Upper lobe of right lung (tissue), 1 donor: ENCODE measurements around the gene SMPD1. TPM values are rescaled to one million over a fixed set of nuclear protein-coding genes. Genes with fewer than 3 reads are reported as not detected.

Experiments
- ATAC-seq: fragments of 200-7000 bp; cut with Tn5 transposase; one replicate; pipeline ENCODE4 v1.9.1; 2020; ENCODE audit warnings: mild to moderate bottlenecking, moderate library complexity
- DNase-seq: peaks from one replicate; pipeline ENCODE4 v3.0.0-alpha.2; 2020
- H3K27ac ChIP-seq: fragments of 200-600 bp; one replicate; pipeline ENCODE4 v1.8.0; 2022
- H3K27me3 ChIP-seq: fragments of 200-600 bp; one replicate; pipeline ENCODE4 v1.8.0; 2022; ENCODE audit warnings: mild to moderate bottlenecking
- H3K36me3 ChIP-seq: fragments of 200-600 bp; one replicate; pipeline ENCODE4 v1.8.0; 2022
- H3K4me1 ChIP-seq: fragments of 200-600 bp; one replicate; pipeline ENCODE4 v1.8.0; 2022
- H3K4me3 ChIP-seq: fragments of 200-600 bp; one replicate; pipeline ENCODE4 v1.8.0; 2022; ENCODE audit warnings: mild to moderate bottlenecking
- H3K9me3 ChIP-seq: fragments of 200-600 bp; one replicate; pipeline ENCODE4 v1.8.0; 2022
- intact Hi-C: fragments of 100-400 bp; cut with DNase I; formaldehyde crosslinking; loops from one replicate; pipeline ENCODE4 v1.11.0; 2022
- total RNA-seq: library from RNA; stranded (reverse); fragmentation: NEBNext Ultra II Directional; extraction: Animal tissue kit (Norgen Biotek cat#: 25700); gene quantifications from one replicate; pipeline ENCODE4 v1.2.1, GENCODE V29; 2021
- TF ChIP-seq, protein P1 (sequence below): fragments of 200-600 bp; IDR thresholded peaks from one replicate; pipeline ENCODE4 v1.8.0; 2022; ENCODE audit warnings: antibody characterized with exemption
- donor health status: DM: no; HTN: yes; CAD: no; lungs with severe emphysema.

SMPD1 gene
- total RNA-seq, 1 donor from 2014 or later, result 51.9 TPM

DNA sequence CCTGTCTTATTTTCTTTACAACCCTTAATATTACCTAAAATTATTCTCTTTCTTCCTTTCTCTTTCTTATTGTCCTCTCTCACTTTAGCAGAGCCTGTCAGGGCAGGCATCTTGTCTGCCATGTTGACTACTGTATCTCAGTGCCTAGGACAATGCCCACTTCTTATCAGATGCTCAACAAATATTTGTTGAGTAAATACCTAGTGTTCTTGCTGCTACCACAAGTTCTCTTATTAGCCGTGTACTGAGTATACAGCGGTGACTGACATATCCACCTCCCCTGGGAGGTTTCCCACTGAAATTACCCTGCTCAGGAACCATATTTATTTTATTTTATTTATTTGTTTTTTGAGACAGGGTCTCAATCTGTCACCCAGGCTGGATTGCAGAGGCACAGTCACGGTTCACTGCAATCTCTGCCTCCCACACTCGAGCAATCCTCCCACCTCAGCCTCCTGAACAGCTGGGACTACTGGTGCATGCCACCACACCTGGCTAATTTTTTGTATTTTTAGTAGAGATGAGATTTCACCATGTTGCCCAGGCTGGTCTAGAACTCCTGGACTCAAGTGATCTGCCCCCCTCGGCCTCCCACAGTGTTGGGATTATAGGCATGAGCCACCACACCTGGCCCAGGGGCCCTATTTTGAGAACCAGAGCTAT lies 43.9 kb downstream of the SMPD1 start:
- Histone ChIP-seq H3K4me1 (no peaks in the 10 kb centered on the region), H3K9me3 (no peaks in the 10 kb centered on the region), H3K27me3 (no peaks in the 10 kb centered on the region), H3K4me3 (no peak overlapping the region), H3K27ac (no peak overlapping the region), H3K36me3 (no peaks in the 10 kb centered on the region)
- TF ChIP-seq, protein P1, sequence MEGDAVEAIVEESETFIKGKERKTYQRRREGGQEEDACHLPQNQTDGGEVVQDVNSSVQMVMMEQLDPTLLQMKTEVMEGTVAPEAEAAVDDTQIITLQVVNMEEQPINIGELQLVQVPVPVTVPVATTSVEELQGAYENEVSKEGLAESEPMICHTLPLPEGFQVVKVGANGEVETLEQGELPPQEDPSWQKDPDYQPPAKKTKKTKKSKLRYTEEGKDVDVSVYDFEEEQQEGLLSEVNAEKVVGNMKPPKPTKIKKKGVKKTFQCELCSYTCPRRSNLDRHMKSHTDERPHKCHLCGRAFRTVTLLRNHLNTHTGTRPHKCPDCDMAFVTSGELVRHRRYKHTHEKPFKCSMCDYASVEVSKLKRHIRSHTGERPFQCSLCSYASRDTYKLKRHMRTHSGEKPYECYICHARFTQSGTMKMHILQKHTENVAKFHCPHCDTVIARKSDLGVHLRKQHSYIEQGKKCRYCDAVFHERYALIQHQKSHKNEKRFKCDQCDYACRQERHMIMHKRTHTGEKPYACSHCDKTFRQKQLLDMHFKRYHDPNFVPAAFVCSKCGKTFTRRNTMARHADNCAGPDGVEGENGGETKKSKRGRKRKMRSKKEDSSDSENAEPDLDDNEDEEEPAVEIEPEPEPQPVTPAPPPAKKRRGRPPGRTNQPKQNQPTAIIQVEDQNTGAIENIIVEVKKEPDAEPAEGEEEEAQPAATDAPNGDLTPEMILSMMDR, result no peak
- ATAC-seq, result no peak
- intact Hi-C loops, result no loop called here
- no peak for DNase-seq

DNA sequence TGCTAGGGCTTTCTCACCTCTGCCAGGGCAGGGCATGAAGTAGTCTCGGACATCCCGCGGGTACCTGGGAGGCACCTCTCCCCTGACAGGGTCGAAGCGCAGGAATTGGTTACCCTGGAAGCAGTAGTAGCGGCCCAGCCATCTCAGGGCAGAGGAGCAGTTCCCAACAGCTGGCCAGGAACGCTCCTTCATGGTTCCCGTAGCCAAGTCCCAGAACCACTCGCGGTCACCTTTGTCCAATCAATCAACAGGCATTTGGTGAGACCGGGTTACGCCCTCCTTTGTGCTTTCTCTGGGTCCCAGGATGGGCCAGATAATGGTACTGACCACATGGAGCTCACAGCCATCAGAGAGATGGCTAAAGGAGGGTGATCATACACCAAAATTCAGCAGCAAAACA lies 47.1 kb downstream of the SMPD1 start:
- DNase-seq (no peak), ATAC-seq (no peak)
- no peaks in the 10 kb centered on the region for H3K36me3 ChIP-seq
- no peaks in the 10 kb centered on the region for H3K4me1 ChIP-seq
- no peak overlapping the region for H3K4me3 ChIP-seq
- H3K27me3 ChIP-seq, result no peaks in the 10 kb centered on the region
- no peak overlapping the region for H3K27ac ChIP-seq
- intact Hi-C loops, result no loop called here
- TF ChIP-seq, protein P1, result no peak
- no peaks in the 10 kb centered on the region for H3K9me3 ChIP-seq

DNA sequence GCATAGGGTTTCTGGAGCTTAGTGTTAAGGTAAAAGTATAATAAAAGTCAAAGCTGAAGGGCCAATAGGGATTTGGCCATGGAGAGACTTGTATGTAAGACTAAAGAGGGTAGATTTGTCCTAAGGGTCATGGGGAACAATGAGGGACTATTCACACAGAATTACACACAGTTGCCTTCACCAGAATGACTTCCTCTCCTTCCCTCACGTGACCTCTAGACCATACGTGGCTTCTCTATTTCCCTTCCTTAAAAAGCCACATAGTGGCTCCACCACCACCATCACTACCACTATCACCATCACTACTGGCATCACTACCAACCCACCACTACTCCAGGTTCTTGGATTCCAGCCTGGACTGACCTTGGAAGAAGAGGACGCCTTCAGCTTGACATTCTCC lies 47.7 kb downstream of the SMPD1 start:
- intact Hi-C loops, result no loop called here
- DNase-seq (no peak), ATAC-seq (peak; percentile 63)
- H3K9me3 ChIP-seq, result no peaks in the 10 kb centered on the region
- no peak overlapping the region for H3K27ac ChIP-seq
- H3K4me1 ChIP-seq, result no peaks in the 10 kb centered on the region
- no peaks in the 10 kb centered on the region for H3K27me3 ChIP-seq
- H3K4me3 ChIP-seq, result no peak overlapping the region
- H3K36me3 ChIP-seq, result no peaks in the 10 kb centered on the region
- TF ChIP-seq, protein P1, result no peak

DNA sequence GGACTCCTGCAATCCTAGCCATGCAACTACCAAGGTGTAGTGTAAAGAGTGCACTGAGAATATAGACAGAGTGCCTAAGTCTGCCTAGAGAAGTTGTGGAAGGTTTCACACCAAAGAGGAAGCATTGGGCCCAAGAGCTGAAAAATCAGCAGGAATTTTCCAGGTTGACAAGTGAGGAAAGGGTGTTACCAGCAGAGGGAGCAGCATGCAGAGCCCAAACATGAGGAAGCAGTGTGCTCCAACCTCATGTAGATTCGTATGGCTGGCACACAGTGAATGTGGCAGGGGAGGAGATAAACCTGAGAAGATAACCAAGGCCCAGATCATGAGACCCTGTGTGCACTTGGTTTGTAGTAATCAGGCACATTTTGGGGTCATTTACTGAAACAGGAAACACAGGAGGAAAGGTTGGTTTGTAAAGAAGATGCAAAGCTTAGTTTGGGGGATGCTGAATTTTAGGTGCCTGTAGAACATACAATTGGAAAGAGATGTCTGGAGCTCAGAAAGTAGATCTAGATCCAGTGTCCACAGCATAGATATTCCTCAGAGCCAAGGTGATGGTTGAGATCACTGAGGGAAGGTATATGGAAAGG lies 48.8 kb downstream of the SMPD1 start:
- Histone ChIP-seq H3K4me3 (no peak overlapping the region), H3K9me3 (no peaks in the 10 kb centered on the region), H3K36me3 (no peaks in the 10 kb centered on the region), H3K27ac (no peak overlapping the region), H3K4me1 (no peaks in the 10 kb centered on the region), H3K27me3 (no peaks in the 10 kb centered on the region)
- TF ChIP-seq, protein P1, result peak; percentile 67
- ATAC-seq, result peak; percentile 82
- no peak for DNase-seq
- intact Hi-C loops, result no loop called here

DNA sequence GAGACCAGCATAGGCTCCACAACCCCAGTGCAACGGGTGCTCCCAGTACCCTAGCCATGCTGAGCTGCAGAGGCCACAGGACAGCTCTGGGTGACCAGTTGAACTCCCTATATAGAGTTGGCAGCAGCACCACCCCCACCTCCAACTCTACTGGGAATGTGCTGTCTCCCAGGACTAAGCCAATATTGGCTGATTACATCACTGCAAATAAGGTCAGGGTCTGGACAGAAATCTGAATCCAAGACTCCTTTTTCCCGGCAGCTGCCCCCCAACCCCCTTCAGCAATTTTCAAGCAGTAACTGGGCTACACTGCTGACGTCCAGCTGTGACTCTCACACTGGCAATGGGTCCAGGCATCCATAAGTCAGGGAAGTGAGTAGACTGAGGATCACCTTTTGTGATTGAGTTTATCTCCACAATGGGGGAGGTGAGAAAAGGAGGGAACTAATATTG lies 50.7 kb downstream of the SMPD1 start, which contains the start of gene HPX:
TSS of gene HPX (minus strand) at position 82 of the 453 bp plus-strand sequence. CDS start at position 58, 24 bp downstream.
- TF ChIP-seq, protein P1, result no peak
- Histone ChIP-seq H3K4me1 (no peaks in the 10 kb centered on the region), H3K27ac (no peak within 1 kb of the TSS), H3K9me3 (no peaks in the 10 kb centered on the region), H3K4me3 (no peak within 1 kb of the TSS), H3K27me3 (no peaks in the 10 kb centered on the region), H3K36me3 (no peaks in the 10 kb centered on the region)
- intact Hi-C loops, result loop anchor here (5.0 kb wide), 1 partner anchor 59 kb away; no protein-coding TSS in a partner anchor
- no peak for ATAC-seq
- DNase-seq, result no peak
